Activated CD4-positive, alpha-beta T cell treated with anti-CD3 and anti-CD28 coated beads for 36 hours (primary cell): ENCODE data around the gene MRPL21. TPM values are rescaled to one million over a fixed set of nuclear protein-coding genes. Genes with fewer than 3 reads are reported as not detected.
A peak's percentile ranks its signal among the peaks of the same experiment; 100 is the strongest.

Source experiments
- ATAC-seq: fragments of 200-7000 bp; cut with Tn5 transposase; one replicate; pipeline ENCODE4 v1.10.0; 2021; ENCODE audit warnings: mild to moderate bottlenecking, moderate library complexity
- CTCF ChIA-PET: fragments of 350-600 bp; sonication (Branson Sonifier 250); formaldehyde crosslinking; loops from one replicate; lab custom pipeline; 2021; ENCODE audit warnings: antibody characterized with exemption; lab: Charles Lee
- POLR2A ChIA-PET: fragments of 350-600 bp; sonication (Branson Sonifier 250); formaldehyde crosslinking; loops from one replicate; lab custom pipeline; 2021; ENCODE audit warnings: antibody characterized with exemption, inconsistent platforms; lab: Charles Lee
- DNase-seq: peaks from one replicate; pipeline ENCODE4 v3.0.0-alpha.2; 2020
- H3K27ac Mint-ChIP-seq: one replicate; pipeline ENCODE4 v1.8.0; 2021; ENCODE audit warnings: mixed read lengths
- H3K27me3 Mint-ChIP-seq: one replicate; pipeline ENCODE4 v1.8.0; 2021; ENCODE audit warnings: mixed read lengths
- H3K36me3 Mint-ChIP-seq: one replicate; pipeline ENCODE4 v1.8.0; 2021; ENCODE audit warnings: low read depth, mixed read lengths
- H3K4me1 Mint-ChIP-seq: one replicate; pipeline ENCODE4 v1.8.0; 2021; ENCODE audit warnings: mixed read lengths
- H3K4me3 Mint-ChIP-seq: one replicate; pipeline ENCODE4 v1.8.0; 2021; ENCODE audit warnings: mild to moderate bottlenecking, moderate library complexity, mixed read lengths
- H3K9me3 Mint-ChIP-seq: one replicate; pipeline ENCODE4 v1.8.0; 2021; ENCODE audit warnings: low read depth, mixed read lengths
- intact Hi-C, 2 experiments: fragments of 100-400 bp; cut with DNase I in 1 of 2; cut with micrococcal nuclease in 1 of 2; formaldehyde crosslinking; loops; one replicate each; pipeline versions ENCODE4 v1.14.2 to v1.15.1; 2022 to 2024; cut with DNase I, micrococcal nuclease
- total RNA-seq, 2 experiments: library from RNA; stranded (reverse); gene quantifications; one replicate each; pipeline ENCODE4 v1.2.3, GENCODE V29; 2021

The MRPL21 gene
- total RNA-seq, 2 experiments from 2014 or later = 100 to 102 TPM

GRCh38 chr11:68924073-68924925, 20.7 kb upstream of the MRPL21 start:
- Mint-ChIP-seq H3K27ac (no peak overlapping the region), H3K36me3 (peaks cover 72% of the 10 kb centered on the region), H3K9me3 (peaks cover 18% of the 10 kb centered on the region), H3K4me3 (no peak overlapping the region), H3K4me1 (no peaks in the 10 kb centered on the region), H3K27me3 (no peaks in the 10 kb centered on the region)
- intact Hi-C loops = no loop called here
- ChIA-PET CTCF (interaction anchor here (0.9 kb wide), 1 partner anchor 14 kb away, joined by 5 read pairs; no protein-coding TSS in a partner anchor), POLR2A (no interaction called here)
- DNase-seq (no peak), ATAC-seq (no peak)

- POLR2A ChIA-PET = no interaction called here
- ATAC-seq = no peak
Measured at GRCh38 chr11:68923614-68924013, 20.0 kb upstream of the MRPL21 start.

GRCh38 chr11:68916439-68916838, 12.8 kb upstream of the MRPL21 start:
- Mint-ChIP-seq H3K36me3 (peaks cover 29% of the 10 kb centered on the region), H3K4me3 (no peak overlapping the region), H3K4me1 (no peaks in the 10 kb centered on the region), H3K27ac (no peak overlapping the region), H3K9me3 (no peaks in the 10 kb centered on the region), H3K27me3 (no peaks in the 10 kb centered on the region)
- no peak for DNase-seq
- POLR2A ChIA-PET = no interaction called here
- CTCF ChIA-PET = no interaction called here
- ATAC-seq = no peak
- intact Hi-C loops = no loop called here

More at GRCh38 chr11:68923614-68924013, 20.0 kb upstream of the MRPL21 start:
- no peak overlapping the region for H3K27ac Mint-ChIP-seq
- no peak for DNase-seq
- no peaks in the 10 kb centered on the region for H3K4me1 Mint-ChIP-seq
- H3K27me3 Mint-ChIP-seq = no peaks in the 10 kb centered on the region
- H3K4me3 Mint-ChIP-seq = no peak overlapping the region
- intact Hi-C loops = no loop called here
- H3K9me3 Mint-ChIP-seq = peaks cover 18% of the 10 kb centered on the region
- CTCF ChIA-PET = no interaction called here
- peaks cover 74% of the 10 kb centered on the region for H3K36me3 Mint-ChIP-seq

- peaks cover 36% of the 10 kb centered on the region for H3K36me3 Mint-ChIP-seq
- DNase-seq (no peak), ATAC-seq (no peak)
- CTCF ChIA-PET = no interaction called here
- H3K9me3 Mint-ChIP-seq = no peaks in the 10 kb centered on the region
- no peak overlapping the region for H3K4me3 Mint-ChIP-seq
- H3K27ac Mint-ChIP-seq = no peak overlapping the region
- H3K27me3 Mint-ChIP-seq = no peaks in the 10 kb centered on the region
- H3K4me1 Mint-ChIP-seq = no peaks in the 10 kb centered on the region
- POLR2A ChIA-PET = no interaction called here
- intact Hi-C loops = no loop called here
Measured at GRCh38 chr11:68914761-68915160, 11.1 kb upstream of the MRPL21 start.

- Mint-ChIP-seq H3K27me3 (no peaks in the 10 kb centered on the region), H3K27ac (no peak overlapping the region), H3K9me3 (no peaks in the 10 kb centered on the region), H3K4me1 (no peaks in the 10 kb centered on the region), H3K4me3 (no peak overlapping the region), H3K36me3 (peaks cover 33% of the 10 kb centered on the region)
- no peak for DNase-seq
- POLR2A ChIA-PET = no interaction called here
- CTCF ChIA-PET = no interaction called here
- no peak for ATAC-seq
- intact Hi-C loops = no loop called here
Measured at GRCh38 chr11:68913188-68913587, 9.6 kb upstream of the MRPL21 start.

- ChIA-PET CTCF (interaction anchor here (0.6 kb wide), 1 partner anchor 22 kb away, joined by 3 read pairs; no protein-coding TSS in a partner anchor), POLR2A (interaction anchor here (0.6 kb wide), 1 partner anchor 21 kb away, joined by 3 read pairs; no protein-coding TSS in a partner anchor)
- intact Hi-C loops = no loop called here
- no peaks in the 10 kb centered on the region for H3K4me1 Mint-ChIP-seq
- H3K27me3 Mint-ChIP-seq = no peaks in the 10 kb centered on the region
- ATAC-seq (no peak), DNase-seq (no peak)
- H3K4me3 Mint-ChIP-seq = no peak overlapping the region
- no peaks in the 10 kb centered on the region for H3K9me3 Mint-ChIP-seq
- H3K36me3 Mint-ChIP-seq = peaks cover 31% of the 10 kb centered on the region
- no peak overlapping the region for H3K27ac Mint-ChIP-seq
Measured at GRCh38 chr11:68912254-68912653, 8.6 kb upstream of the MRPL21 start.

GRCh38 chr11:68911731-68912130, 8.1 kb upstream of the MRPL21 start:
- H3K27ac Mint-ChIP-seq = no peak overlapping the region
- no peaks in the 10 kb centered on the region for H3K9me3 Mint-ChIP-seq
- no peaks in the 10 kb centered on the region for H3K27me3 Mint-ChIP-seq
- intact Hi-C loops = no loop called here
- DNase-seq (no peak), ATAC-seq (no peak)
- no peak overlapping the region for H3K4me3 Mint-ChIP-seq
- ChIA-PET CTCF (interaction anchor here (0.6 kb wide), 1 partner anchor 21 kb away, joined by 3 read pairs; no protein-coding TSS in a partner anchor), POLR2A (no interaction called here)
- H3K36me3 Mint-ChIP-seq = peaks cover 32% of the 10 kb centered on the region
- no peaks in the 10 kb centered on the region for H3K4me1 Mint-ChIP-seq

- H3K4me3 Mint-ChIP-seq = no peak overlapping the region
- no peaks in the 10 kb centered on the region for H3K9me3 Mint-ChIP-seq
- H3K27ac Mint-ChIP-seq = no peak overlapping the region
- H3K27me3 Mint-ChIP-seq = no peaks in the 10 kb centered on the region
- ATAC-seq (no peak), DNase-seq (no peak)
- intact Hi-C loops = no loop called here
- ChIA-PET POLR2A (no interaction called here), CTCF (no interaction called here)
- no peaks in the 10 kb centered on the region for H3K4me1 Mint-ChIP-seq
- H3K36me3 Mint-ChIP-seq = peaks cover 31% of the 10 kb centered on the region
Measured at GRCh38 chr11:68910965-68911364, 7.3 kb upstream of the MRPL21 start.

- Mint-ChIP-seq H3K27me3 (no peaks in the 10 kb centered on the region), H3K9me3 (no peaks in the 10 kb centered on the region), H3K4me1 (peaks cover 10% of the 10 kb centered on the region), H3K36me3 (peaks cover 32% of the 10 kb centered on the region), H3K4me3 (no peak overlapping the region), H3K27ac (no peak overlapping the region)
- ChIA-PET CTCF (no interaction called here), POLR2A (no interaction called here)
- no peak for DNase-seq
- no peak for ATAC-seq
- intact Hi-C loops = loop anchor here (10.0 kb wide), 3 partner anchors 177 to 1367 kb away; partner anchors contain the start of genes LTO1 (in 1 of the 2) and PPFIA1 (in 1 of the 2)
Measured at GRCh38 chr11:68908273-68908672, 4.6 kb upstream of the MRPL21 start.

GRCh38 chr11:68905421-68906360, 2.1 kb upstream of the MRPL21 start:
- Mint-ChIP-seq H3K4me1 (peaks cover 29% of the 10 kb centered on the region), H3K27me3 (no peaks in the 10 kb centered on the region), H3K4me3 (peak overlapping the region; percentile 93), H3K9me3 (no peaks in the 10 kb centered on the region), H3K36me3 (peaks cover 25% of the 10 kb centered on the region), H3K27ac (no peak overlapping the region)
- ChIA-PET POLR2A (interaction anchor here (0.7 kb wide), 1 partner anchor 647 kb away, joined by 3 read pairs; no protein-coding TSS in a partner anchor), CTCF (interaction anchor here (1.0 kb wide), 1 partner anchor 20 kb away, joined by 3 read pairs; no protein-coding TSS in a partner anchor)
- ATAC-seq (no peak), DNase-seq (no peak)
- intact Hi-C loops = loop anchor here (10.0 kb wide), 3 partner anchors 179 to 1369 kb away; partner anchors contain the start of genes LTO1 (in 1 of the 2) and PPFIA1 (in 1 of the 2)
